AML-193 (cell line): ENCODE measurements around the gene MTMR11.
"Not testable (repeated sequence)": the region's sequence is repeated elsewhere in the genome, so short reads cannot be mapped to it uniquely, and the experiment has no call there.

Experiments
- DNase-seq, 2 experiments: peaks; one replicate each; lab custom pipeline; 2025; lab: John Stamatoyannopoulos, UW

Gene MTMR11

GRCh38 chr1:149896575-149896974 lies 40.1 kb downstream of the MTMR11 start:
- no peak for DNase-seq

- DNase-seq: no peak
These were observed 47.7 kb downstream of the MTMR11 start for GRCh38 chr1:149888999-149889289.

GRCh38 chr1:149888247-149888998 lies 48.3 kb downstream of the MTMR11 start:
- DNase-seq: peak; percentile 91 to 94

- DNase-seq: peak; percentile 96 to 97
These were observed 49.0 kb downstream of the MTMR11 start for GRCh38 chr1:149887456-149888246.

GRCh38 chr1:149887196-149887455 lies 49.6 kb downstream of the MTMR11 start:
- not testable (repeated sequence) for DNase-seq

GRCh38 chr1:149886396-149887195 lies 50.1 kb downstream of the MTMR11 start:
- DNase-seq: peak; percentile 95 to 97

GRCh38 chr1:149886121-149886395 lies 50.6 kb downstream of the MTMR11 start:
- DNase-seq: not testable (repeated sequence)

GRCh38 chr1:149885339-149886120 lies 51.1 kb downstream of the MTMR11 start:
- DNase-seq: peak; percentile 73 to 83

- peak; percentile 68 to 83 for DNase-seq
These were observed 52.0 kb downstream of the MTMR11 start for GRCh38 chr1:149884433-149885338.

- no peak for DNase-seq
These were observed 53.0 kb downstream of the MTMR11 start for GRCh38 chr1:149883598-149884247.

GRCh38 chr1:149881876-149882275 lies 54.8 kb downstream of the MTMR11 start:
- DNase-seq: no peak

GRCh38 chr1:149879556-149879955 lies 57.1 kb downstream of the MTMR11 start:
- DNase-seq: no peak
